HCT116 (cell line): ENCODE data around the gene XPA.

Source experiments
- CEBPB ChIP-seq: IDR thresholded peaks from 2 replicates; pipeline ENCODE4 v1.6.1; 2012; ENCODE audit warnings: low read depth
- CTCF ChIP-seq, 3 experiments: fragments of 200-600 bp in 1 of 3; sonication (generic) in 1 of 3; IDR thresholded peaks in 2 of 3; conservative IDR thresholded peaks in 1 of 3; 2 replicates each; pipeline ENCODE4 v1.5.1; 2012 to 2017; ENCODE audit warnings: low read depth in 2 of 3, low read length in 2 of 3, antibody characterized with exemption in 1 of 3, borderline replicate concordance in 1 of 3, control low read depth in 1 of 3, mild to moderate bottlenecking in 1 of 3, mixed read lengths in 1 of 3, mixed run types in 1 of 3, moderate library complexity in 1 of 3; ENCODE audit not compliant: insufficient read depth in 1 of 3
- EZH2 ChIP-seq: fragments of 200-600 bp; sonication (generic); IDR thresholded peaks from 2 replicates; pipeline ENCODE4 v1.6.1; 2017; ENCODE audit warnings: antibody characterized with exemption, mixed run types
- POLR2A ChIP-seq: IDR thresholded peaks from 2 replicates; pipeline ENCODE4 v1.7.0; 2011; ENCODE audit warnings: borderline replicate concordance; ENCODE audit not compliant: insufficient read depth, insufficient read length; ENCODE audit errors: extremely low read depth
- POLR2AphosphoS5 ChIP-seq: IDR thresholded peaks from 2 replicates; pipeline ENCODE4 v1.6.1; 2011; ENCODE audit warnings: mild to moderate bottlenecking, low read depth, low read length, moderate library complexity
- RAD21 ChIP-seq: IDR thresholded peaks from 2 replicates; pipeline ENCODE4 v1.6.1; 2012; ENCODE audit warnings: low read depth, mild to moderate bottlenecking
- TCF7L2 ChIP-seq: IDR thresholded peaks from 2 replicates; pipeline ENCODE4 v1.7.0; 2011; ENCODE audit warnings: borderline replicate concordance, inconsistent platforms; ENCODE audit not compliant: insufficient read depth, insufficient read length; ENCODE audit errors: extremely low read depth
- YY1 ChIP-seq: IDR thresholded peaks from 2 replicates; pipeline ENCODE4 v1.6.1; 2011; ENCODE audit warnings: low read length, low read depth, moderate library complexity, mild to moderate bottlenecking; ENCODE audit not compliant: insufficient replicate concordance; ENCODE audit errors: extremely low read depth

DNA sequence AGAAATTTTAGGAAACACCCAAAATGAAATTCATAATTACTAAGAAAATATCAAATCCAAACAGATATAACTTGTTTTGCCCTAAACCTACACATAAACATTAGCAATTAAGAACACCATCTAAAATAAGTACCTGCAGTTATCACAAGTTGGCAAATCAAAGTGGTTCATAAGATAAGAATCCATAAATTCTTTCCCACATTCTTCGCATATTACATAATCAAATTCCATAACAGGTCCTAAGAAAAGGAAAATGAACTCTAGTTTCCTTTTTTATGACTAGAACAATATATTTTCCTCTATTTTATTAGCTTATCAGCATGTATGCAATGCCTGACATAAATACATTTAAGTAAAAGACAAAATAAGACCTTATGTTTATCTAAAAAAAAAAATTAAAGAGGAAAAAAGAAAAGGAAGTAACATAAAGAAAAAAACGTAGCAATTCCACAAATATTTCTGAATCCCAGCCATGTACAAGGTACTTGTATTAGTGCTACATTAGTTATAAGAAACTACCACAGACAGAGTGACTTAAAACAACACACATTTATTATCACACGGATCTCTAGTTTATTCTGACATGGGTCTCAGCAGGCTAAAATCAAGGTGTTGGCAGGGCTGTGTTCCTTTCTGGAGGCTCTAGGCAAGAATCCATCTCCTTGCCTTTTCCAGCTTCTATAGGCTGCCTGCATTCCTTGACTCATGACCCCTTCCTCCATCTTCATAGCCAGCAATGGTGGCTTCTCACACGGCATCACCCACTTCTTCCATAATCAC is 7.5 kb downstream of the XPA start:
- TF ChIP-seq CTCF (IDR thresholded peaks at IDR 0.05 in 2 of 3, conservative IDR thresholded peaks at IDR 0.05 in 1 of 3; ENCODE audit: borderline replicate concordance in 1 of 3, insufficient read depth in 1 of 3, low read depth in 2 of 3, low read length in 2 of 3) (no peak), CEBPB (no peak), POLR2A (no peak), TCF7L2 (no peak), YY1 (no peak), POLR2AphosphoS5 (no peak), RAD21 (no peak), EZH2 (no peak)
